VCaP (cell line): Measurements from ENCODE around the gene OR2L3.
"Not testable (repeated sequence)": the region's sequence is repeated elsewhere in the genome, so short reads cannot be mapped to it uniquely, and the experiment has no call there.

Source experiments
- H3K27ac ChIP-seq: fragments of 450-650 bp; 2 replicates; pipeline ENCODE4 v1.5.1; 2017
- TF ChIP-seq, protein P1 (sequence below): fragments of 450-650 bp; conservative IDR thresholded peaks from 2 replicates; pipeline ENCODE4 v1.5.1; 2017; ENCODE audit warnings: mild to moderate bottlenecking, moderate library complexity

The OR2L3 gene

GRCh38 chr1:248029770-248030169, 16.9 kb upstream of the OR2L3 start, which contains the start of gene OR2L2:
TSS of gene OR2L2 (plus strand) at chr1:248030070. CDS start at chr1:248038268, 8,198 bp downstream.
- no peak within 1 kb of the TSS for H3K27ac ChIP-seq
- TF ChIP-seq, protein P1, sequence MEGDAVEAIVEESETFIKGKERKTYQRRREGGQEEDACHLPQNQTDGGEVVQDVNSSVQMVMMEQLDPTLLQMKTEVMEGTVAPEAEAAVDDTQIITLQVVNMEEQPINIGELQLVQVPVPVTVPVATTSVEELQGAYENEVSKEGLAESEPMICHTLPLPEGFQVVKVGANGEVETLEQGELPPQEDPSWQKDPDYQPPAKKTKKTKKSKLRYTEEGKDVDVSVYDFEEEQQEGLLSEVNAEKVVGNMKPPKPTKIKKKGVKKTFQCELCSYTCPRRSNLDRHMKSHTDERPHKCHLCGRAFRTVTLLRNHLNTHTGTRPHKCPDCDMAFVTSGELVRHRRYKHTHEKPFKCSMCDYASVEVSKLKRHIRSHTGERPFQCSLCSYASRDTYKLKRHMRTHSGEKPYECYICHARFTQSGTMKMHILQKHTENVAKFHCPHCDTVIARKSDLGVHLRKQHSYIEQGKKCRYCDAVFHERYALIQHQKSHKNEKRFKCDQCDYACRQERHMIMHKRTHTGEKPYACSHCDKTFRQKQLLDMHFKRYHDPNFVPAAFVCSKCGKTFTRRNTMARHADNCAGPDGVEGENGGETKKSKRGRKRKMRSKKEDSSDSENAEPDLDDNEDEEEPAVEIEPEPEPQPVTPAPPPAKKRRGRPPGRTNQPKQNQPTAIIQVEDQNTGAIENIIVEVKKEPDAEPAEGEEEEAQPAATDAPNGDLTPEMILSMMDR = no peak

DNA sequence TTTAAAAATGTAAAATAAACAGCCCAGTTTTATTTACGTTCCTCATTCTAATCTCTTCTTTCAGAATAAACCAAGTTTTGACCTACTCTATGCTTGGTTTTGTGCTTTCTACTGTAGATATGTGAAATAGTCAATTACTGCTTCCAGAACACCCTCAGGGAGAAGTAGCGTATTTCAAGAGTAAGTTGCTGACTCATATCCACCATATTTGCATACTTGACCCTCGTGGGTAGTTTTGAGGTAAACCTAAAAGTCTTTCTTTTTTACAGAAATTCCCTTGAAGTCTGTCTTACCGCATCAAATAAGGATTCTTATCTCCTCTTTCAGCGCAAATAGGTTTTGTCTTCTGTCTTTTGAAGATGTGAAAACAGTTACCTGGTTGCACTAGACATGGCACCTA, 1.4 kb upstream of the OR2L3 start:
- no peak overlapping the region for H3K27ac ChIP-seq
- TF ChIP-seq, protein P1 = no peak

DNA sequence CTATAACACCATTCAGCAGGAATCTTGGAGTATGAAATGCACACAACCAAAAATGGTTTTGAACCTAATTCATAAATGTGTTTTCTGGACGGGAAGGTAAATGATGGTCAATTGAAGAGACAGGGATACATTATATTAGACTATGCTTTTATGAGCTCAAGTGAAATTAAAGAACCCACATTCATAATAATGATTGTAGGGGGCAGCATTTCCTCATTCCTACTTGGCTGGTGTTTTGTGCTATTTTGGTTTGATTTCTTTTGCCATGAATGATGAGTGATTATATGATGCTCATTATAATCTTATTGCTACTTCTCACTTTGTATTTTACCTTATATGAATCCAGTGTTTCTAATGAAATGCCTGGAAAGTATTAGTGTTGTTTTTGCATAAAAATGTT, 372 bp downstream of the OR2L3 start:
- TF ChIP-seq, protein P1 = no peak
- no peak overlapping the region for H3K27ac ChIP-seq

- no peak overlapping the region for H3K27ac ChIP-seq
- TF ChIP-seq, protein P1 = no peak
These were observed 8.0 kb downstream of the OR2L3 start for GRCh38 chr1:248054671-248055070.

- TF ChIP-seq, protein P1 = no peak
- H3K27ac ChIP-seq = no peak overlapping the region
These were observed 8.6 kb downstream of the OR2L3 start for GRCh38 chr1:248055261-248055660.

GRCh38 chr1:248065071-248065470, 18.4 kb downstream of the OR2L3 start:
- H3K27ac ChIP-seq = no peak overlapping the region
- TF ChIP-seq, protein P1 = no peak

DNA sequence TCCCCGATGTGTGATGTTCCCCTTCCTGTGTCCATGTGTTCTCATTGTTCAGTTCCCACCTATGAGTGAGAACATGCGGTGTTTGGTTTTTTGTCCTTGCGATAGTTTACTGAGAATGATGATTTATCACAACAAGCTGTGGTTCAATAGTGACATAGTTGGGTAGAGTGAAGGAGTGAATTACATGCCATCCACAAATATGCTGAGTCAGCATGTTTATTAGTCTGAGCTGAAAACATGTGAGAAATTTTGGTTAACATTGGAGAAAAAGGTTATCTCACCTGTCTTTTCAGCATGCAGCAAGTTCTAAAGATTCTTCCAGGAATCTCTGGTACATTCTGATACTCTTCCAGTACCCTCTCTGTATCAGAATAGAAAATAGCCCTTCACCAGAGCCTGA, 19.0 kb downstream of the OR2L3 start:
- H3K27ac ChIP-seq = no peak overlapping the region
- TF ChIP-seq, protein P1 = no peak

DNA sequence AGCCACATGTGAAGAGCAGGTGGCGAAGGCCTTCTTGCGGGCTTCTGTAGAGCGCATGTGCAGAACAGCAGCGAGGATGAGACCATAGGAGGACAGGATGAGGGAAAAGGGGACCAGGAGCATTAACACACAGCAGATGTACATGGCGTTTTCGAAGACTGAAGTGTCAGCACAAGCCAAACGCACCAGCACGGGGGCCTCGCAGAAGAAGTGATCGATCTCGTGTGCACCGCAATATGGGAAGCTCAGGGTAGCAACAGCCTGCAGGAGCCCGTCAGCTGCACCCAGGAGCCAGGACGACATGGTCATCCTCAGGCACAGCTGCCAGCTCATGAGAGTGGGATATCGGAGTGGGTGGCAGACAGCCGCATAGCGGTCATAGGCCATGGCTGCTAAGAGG, 37.2 kb downstream of the OR2L3 start:
- not testable (repeated sequence) for H3K27ac ChIP-seq
